Testis (tissue), 3 donors: ENCODE data around the gene PMP22. TPM values are rescaled to one million over a fixed set of nuclear protein-coding genes. Genes with fewer than 3 reads are reported as not detected.

Source experiments
- DNase-seq: peaks from one replicate; pipeline ENCODE4 v3.0.0-alpha.2; 2019
- H3K27ac ChIP-seq, 2 donors: fragments of 200-600 bp; sonication (generic); one replicate each; pipeline ENCODE4 v1.5.1; 2019
- H3K27me3 ChIP-seq: fragments of 200-600 bp; sonication (generic); one replicate; pipeline ENCODE4 v1.5.1; 2019
- H3K36me3 ChIP-seq: fragments of 200-600 bp; sonication (generic); one replicate; pipeline ENCODE4 v1.5.1; 2017; ENCODE audit warnings: low read depth; ENCODE audit errors: missing control alignments
- H3K4me1 ChIP-seq: fragments of 200-600 bp; sonication (generic); one replicate; pipeline ENCODE4 v1.5.1; 2019
- H3K4me3 ChIP-seq, 2 donors: fragments of 200-600 bp; sonication (generic); one replicate each; pipeline ENCODE4 v1.5.1; 2017 to 2019
- H3K9me3 ChIP-seq: fragments of 200-600 bp; sonication (generic); one replicate; pipeline ENCODE4 v1.5.1; 2017
- CTCF ChIP-seq, 3 experiments: fragments of 450-650 bp in 2 of 3; fragments of 200-600 bp in 1 of 3; sonication (generic) in 1 of 3; IDR thresholded peaks; one replicate each; pipeline ENCODE4 v1.5.1; 2016 to 2019; ENCODE audit warnings: antibody characterized with exemption in 3 of 3, mild to moderate bottlenecking in 2 of 3, moderate library complexity in 1 of 3
- POLR2A ChIP-seq: fragments of 450-650 bp; IDR thresholded peaks from one replicate; pipeline ENCODE4 v1.6.1; 2017; ENCODE audit warnings: antibody characterized with exemption, mild to moderate bottlenecking, moderate library complexity
- WGBS, 2 donors: methylation state at CpG; one replicate each; pipeline ENCODE4 v1.1.5; 2018; 5-methylcytosine and 5-hydroxymethylcytosine counted together
- intact Hi-C: fragments of 100-400 bp; cut with DNase I; formaldehyde crosslinking; loops from one replicate; pipeline ENCODE4 v1.15.1; 2023; ENCODE audit warnings: low total_unique reads
- polyA plus RNA-seq: library from polyadenylated mRNA; stranded (reverse); fragments of 350-450 nt; fragmentation: Illumina TruSeq; extraction: RNeasy Lipid Tissue Mini Kit (QIAGEN cat#74804); gene quantifications from one replicate; pipeline ENCODE4 v1.2.3, GENCODE V29; 2014; ENCODE audit warnings: low read depth, low replicate concordance; ENCODE audit not compliant: insufficient read depth
- total RNA-seq, 2 donors: library from RNA; depleted of rRNA; stranded (reverse); fragments of >200 nt; gene quantifications; one replicate each; pipeline ENCODE4 v1.2.3, GENCODE V29; 2016

The PMP22 gene
- total and polyA plus RNA-seq, 3 donors from 2014 or later: 31.1 to 70.0 (median 49.2) TPM

DNA sequence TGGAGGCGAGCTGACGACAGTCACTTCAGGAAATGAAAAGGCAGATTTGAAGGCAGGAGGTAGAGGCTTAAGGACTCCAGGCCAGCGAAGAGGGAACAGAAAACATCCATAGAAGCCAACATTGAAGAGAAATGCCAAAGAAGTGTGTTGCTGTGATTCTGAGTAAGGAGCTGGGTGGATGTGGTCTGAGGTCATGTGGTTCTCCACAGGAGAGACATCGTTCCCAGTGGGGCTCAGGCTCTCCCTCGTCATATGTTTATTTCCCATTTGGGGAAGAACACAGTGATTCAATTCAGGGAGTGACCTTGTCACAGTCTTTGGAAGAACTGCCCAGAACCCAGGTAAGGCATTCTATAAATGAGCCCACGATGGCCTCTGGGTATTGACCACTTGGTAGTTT lies 6.6 kb upstream of the PMP22 start:
- WGBS, 2 donors: 86 to 90% methylated on average over 6 of the region's 6 CpGs
- H3K4me3 ChIP-seq: no peak overlapping the region
- H3K27ac ChIP-seq: no peak overlapping the region
- no peaks in the 10 kb centered on the region for H3K36me3 ChIP-seq
- intact Hi-C loops: no loop called here
- peaks cover 6% of the 10 kb centered on the region for H3K4me1 ChIP-seq
- no peak for TF ChIP-seq POLR2A
- no peaks in the 10 kb centered on the region for H3K27me3 ChIP-seq
- no peak for DNase-seq
- H3K9me3 ChIP-seq: no peaks in the 10 kb centered on the region

DNA sequence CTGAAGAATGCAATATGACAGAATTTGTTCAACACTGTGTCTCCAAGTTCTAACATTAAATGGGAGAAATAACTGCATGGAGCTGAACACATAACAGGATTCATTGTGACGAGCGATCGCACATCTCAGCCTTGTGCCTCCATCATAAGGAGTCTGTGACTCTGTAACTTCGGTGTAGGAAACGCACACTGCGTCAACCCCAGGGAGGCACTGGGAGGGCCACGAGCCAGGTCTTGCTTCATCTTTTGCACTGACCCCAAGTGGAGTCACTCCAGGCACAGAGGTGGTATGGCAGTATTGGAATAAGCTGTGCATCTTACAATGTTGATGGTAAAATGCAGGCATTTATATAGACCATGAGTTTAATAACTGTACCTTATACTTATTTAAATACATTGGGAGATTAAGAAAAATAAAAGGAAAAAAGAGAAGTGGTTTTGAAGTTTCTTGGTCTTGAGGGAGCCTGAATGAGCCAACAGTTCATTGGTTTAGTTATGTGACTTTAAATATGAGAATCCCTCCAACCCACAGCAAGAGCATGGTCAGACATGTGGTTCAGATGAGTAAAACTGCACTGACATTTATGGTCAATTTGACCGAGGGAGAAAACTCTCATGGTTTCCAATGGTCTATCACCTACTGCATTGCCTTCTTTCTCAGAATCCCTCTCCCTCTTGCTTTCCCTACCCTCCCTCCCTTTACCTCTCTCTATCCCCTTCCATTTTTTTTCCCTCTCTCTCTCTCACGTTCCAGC lies 5.7 kb upstream of the PMP22 start:
- TF ChIP-seq POLR2A: no peak
- TF ChIP-seq CTCF (IDR thresholded peaks at IDR 0.05): no peak
- no peak overlapping the region for H3K27ac ChIP-seq
- no peak overlapping the region for H3K4me3 ChIP-seq
- H3K27me3 ChIP-seq: no peaks in the 10 kb centered on the region
- 91 to 93% methylated on average over 9 of the region's 9 CpGs for WGBS, 2 donors
- intact Hi-C loops: no loop called here
- no peaks in the 10 kb centered on the region for H3K9me3 ChIP-seq
- no peaks in the 10 kb centered on the region for H3K36me3 ChIP-seq
- peaks cover 6% of the 10 kb centered on the region for H3K4me1 ChIP-seq
- DNase-seq: no peak

DNA sequence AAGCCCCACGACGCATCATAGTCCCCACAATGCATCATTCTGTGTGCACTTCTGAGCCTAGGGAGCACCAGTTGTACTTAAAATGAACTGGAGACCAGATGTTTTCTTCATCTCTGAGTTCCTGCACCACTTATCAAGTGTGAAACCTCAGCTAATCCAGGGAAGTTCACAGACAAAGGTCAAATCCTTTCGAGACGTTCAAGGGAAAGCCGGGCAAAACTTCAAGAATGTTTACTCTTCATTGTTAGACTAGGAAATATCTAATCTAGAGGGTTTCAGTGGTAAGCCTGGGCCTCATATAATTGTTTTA lies 4.6 kb upstream of the PMP22 start:
- Histone ChIP-seq H3K27me3 (no peaks in the 10 kb centered on the region), H3K4me1 (peaks cover 6% of the 10 kb centered on the region), H3K4me3 (no peak overlapping the region), H3K36me3 (no peaks in the 10 kb centered on the region), H3K27ac (no peak overlapping the region), H3K9me3 (no peaks in the 10 kb centered on the region)
- DNase-seq: no peak
- intact Hi-C loops: no loop called here
- TF ChIP-seq CTCF (IDR thresholded peaks at IDR 0.05) (no peak), POLR2A (no peak)
- WGBS, 2 donors: 52 to 53% methylated on average over 3 to 5 of the region's 5 CpGs

DNA sequence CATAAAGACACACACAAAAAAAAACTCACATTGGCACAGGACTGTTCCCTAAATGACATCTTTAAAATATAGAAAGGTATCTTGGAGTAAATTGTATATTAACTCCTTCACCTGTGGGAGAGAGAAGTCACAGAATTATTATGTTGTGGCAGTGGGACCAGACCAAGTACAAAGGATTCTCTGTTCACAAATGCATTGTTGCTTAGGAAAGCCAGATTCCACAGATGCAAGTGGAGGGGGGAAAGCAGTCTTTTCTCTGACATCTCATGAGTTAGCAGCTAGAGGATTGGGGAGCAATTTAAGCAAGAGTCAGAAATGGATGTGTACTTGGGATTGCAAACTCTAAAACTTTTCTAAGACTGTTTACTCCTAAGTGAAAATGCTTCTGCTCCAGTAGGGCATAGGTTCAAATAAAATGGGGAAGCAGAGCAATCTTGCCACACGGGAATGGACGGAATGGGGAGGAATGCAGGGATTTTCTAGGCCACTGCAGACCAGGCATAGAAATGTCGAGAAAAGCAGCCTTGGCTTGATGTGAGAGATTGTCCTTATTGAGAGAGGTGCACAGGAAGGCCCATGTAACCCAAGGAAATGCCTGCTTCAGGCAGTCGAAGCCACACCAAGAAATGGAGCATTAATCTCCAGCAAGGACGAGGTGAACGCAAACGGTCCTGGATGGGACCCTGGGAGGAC lies 4.1 kb upstream of the PMP22 start:
- WGBS, 2 donors: 54 to 57% methylated on average over 4 to 7 of the region's 7 CpGs
- intact Hi-C loops: no loop called here

More for the DNA sequence above, 4.1 kb upstream of the PMP22 start:
- H3K27ac ChIP-seq: peak overlapping the region in 1 of 2 donors; percentile 50
- no peak for DNase-seq
- no peaks in the 10 kb centered on the region for H3K9me3 ChIP-seq
- H3K4me1 ChIP-seq: peaks cover 6% of the 10 kb centered on the region
- H3K27me3 ChIP-seq: no peaks in the 10 kb centered on the region
- TF ChIP-seq CTCF (IDR thresholded peaks at IDR 0.05) (no peak), POLR2A (no peak)
- H3K36me3 ChIP-seq: no peaks in the 10 kb centered on the region
- H3K4me3 ChIP-seq: no peak overlapping the region
